ENCODE results near the gene FGF18.

FGF18 gene

GRCh38 chr5:171424726-171425125, 5.3 kb downstream of the FGF18 start:
- DNase-seq = no peak

DNA sequence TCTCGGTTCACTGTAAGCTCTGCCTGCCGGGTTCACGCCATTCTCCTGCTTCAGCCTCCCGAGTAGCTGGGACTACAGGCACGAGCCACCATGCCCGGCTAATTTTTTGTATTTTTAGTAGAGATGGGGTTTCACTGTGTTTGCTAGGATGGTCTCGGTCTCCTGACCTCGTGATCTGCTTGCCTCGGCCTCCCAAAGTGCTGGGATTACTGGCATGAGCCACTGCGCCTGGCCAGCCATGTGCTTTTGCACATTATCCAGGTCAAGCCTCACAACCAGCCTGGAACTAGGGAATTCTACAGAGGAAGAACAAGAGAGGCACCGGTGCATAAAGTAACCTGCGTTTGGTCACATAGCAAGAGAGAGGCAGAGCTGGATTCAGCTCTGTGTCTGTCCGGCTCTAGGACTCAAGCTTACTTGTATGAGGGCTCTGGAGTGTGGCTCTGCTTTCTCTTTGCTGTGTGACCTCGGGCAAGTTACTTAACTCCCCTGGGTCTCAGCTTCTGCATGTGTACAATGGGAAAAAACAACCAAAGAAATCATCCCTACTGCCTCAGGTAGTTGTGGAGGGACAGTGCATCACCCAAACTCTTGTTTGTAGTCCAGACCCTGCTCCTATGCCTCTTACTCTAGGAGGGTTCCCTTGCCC, 6.3 kb downstream of the FGF18 start:
- no peak for DNase-seq

DNA sequence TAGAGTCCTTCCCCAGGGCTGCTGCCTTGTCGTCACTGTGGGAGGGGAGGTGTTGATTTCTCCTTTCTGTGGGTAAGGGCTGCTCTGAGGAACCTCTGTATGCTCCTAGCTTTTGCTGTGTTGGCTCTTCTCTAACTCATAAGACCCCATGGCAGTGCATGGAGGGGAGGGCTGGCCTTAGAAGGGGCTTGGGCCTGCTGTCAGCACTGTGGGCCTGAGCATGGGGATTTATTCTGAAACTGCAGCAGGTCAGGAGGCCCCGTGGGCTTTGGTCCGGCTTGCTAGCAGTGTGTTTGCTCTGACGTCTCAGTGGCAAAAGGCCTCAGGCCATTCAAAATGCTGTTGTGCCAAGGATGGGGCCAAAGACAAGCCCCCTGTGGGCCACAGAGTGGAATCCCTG, 6.8 kb downstream of the FGF18 start:
- DNase-seq = no peak

- no peak for DNase-seq
These were observed 7.2 kb downstream of the FGF18 start for GRCh38 chr5:171426680-171427079.

GRCh38 chr5:171427318-171428167, 8.1 kb downstream of the FGF18 start:
- DNase-seq = no peak

- DNase-seq = no peak
These were observed 8.8 kb downstream of the FGF18 start for GRCh38 chr5:171428168-171428696.

- no peak for DNase-seq
These were observed 9.5 kb downstream of the FGF18 start for GRCh38 chr5:171428809-171429542.

GRCh38 chr5:171429543-171429910, 10.1 kb downstream of the FGF18 start:
- DNase-seq = no peak

DNA sequence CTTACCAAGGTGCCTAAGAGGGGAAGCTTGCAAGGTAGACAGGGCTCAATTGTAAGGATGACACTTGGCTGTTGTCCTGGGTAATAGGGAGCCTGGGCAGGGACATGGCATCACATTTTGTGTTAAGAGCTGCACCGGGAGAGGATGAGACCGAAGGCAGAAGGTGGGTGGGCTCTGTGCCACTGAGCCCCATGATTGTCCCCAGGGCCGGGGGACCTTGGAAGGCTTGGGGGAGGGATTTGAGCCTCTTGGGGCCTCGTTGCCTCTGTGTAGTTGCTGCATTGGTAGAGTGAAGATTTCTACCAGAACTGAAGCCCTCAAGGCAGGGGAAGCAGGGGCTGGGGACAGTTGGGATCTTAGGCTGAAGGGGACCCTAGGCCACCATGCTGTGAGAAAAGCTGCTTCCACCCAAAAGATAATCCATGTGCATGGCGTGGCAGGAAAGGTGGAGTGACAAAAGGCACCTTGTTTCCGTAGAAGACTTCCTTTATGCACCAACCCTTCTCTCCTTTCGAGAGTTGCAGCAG, 11.9 kb downstream of the FGF18 start:
- no peak for DNase-seq

DNA sequence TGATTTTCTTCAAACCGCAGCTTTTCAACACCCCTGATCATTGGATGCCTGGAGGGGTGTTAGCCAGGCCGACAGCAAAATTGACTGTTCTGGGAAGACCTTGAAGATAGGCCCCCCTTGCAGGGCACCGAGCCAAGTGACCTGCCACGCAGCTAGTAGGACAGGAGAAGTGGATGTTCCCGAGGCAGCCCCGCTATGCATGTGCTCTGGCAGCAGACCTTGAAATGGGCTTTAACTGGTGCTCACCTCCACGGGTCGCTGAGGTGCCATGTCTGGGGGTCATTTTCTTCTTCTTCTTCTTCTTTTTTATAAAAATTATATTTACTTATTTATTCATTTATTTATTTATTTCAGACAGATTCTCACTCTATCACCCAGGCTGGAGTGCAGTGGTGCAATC, 12.6 kb downstream of the FGF18 start:
- DNase-seq = no peak

GRCh38 chr5:171432583-171433351, 13.3 kb downstream of the FGF18 start:
- DNase-seq = no peak

- DNase-seq = no peak
These were observed 13.9 kb downstream of the FGF18 start for GRCh38 chr5:171433352-171433698.

DNA sequence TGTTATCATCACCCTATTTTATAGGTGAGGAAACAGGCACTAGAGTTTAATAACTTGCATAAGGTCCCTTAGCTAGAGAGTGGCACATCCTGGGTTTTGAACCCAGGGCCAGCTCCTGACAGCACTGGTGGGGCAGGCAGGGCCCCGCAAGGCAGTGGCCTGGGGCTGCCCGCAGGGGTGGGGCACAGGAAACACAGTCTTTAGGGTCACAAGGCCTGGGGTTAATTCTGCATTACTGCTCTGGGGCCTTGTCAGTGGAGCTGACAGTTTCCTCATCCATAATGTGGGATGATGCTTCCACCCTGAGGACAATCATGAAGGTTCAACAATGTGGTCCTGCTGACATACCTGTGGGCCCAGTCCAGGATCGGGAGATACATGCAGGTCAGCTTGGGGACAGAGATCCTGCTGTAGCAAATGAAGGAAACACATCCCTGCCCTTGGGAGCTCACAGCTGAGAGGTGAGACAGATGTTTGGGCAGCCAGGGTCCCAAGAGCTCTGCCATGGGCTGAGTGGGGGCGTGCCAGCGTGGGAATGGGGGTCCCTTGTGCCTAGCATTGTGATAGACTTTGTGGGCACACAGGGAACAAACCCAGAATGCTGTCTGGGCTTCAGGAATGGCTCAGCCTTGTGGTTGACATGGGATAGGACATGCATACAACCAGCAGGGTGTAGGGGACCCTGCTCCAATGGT, 14.7 kb downstream of the FGF18 start:
- no peak for DNase-seq

DNA sequence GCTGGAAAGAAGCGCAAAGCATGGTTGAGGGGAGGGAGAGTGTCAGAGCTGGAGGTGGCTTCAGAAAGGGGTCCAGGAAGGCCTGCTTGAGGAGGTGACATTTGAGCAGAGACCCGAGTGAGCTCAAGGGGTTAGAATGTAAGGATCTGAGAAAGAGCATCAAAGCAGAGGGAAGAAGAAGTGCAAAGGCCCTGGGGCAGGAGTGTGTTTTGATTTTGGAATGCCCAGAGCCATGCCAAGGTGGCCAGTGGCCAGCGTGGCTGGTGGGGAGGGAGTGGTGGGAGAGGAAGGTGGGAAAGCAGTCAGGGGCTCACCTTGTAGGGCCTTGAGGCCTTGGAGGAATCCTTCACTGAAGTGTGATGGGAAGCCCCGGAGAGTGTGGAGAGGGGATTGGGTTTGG, 15.4 kb downstream of the FGF18 start:
- DNase-seq = no peak

DNA sequence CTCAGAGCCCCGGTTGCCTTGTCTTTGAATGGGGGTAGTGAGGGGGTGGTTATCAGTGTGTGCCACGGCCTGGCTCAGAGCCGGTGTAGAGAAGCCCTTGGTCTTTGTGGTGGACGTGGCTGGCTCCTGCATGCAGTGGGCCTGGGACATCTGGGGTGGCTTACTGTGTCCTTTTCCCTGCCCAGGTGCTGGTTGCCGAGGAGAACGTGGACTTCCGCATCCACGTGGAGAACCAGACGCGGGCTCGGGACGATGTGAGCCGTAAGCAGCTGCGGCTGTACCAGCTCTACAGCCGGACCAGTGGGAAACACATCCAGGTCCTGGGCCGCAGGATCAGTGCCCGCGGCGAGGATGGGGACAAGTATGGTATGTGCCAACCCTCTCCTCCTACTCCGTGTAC, 16.5 kb downstream of the FGF18 start:
- no peak for DNase-seq

- no peak for DNase-seq
These were observed 17.4 kb downstream of the FGF18 start for GRCh38 chr5:171436804-171437285.

GRCh38 chr5:171437286-171437821, 17.9 kb downstream of the FGF18 start:
- no peak for DNase-seq

GRCh38 chr5:171438738-171439137, 19.3 kb downstream of the FGF18 start:
- no peak for DNase-seq

DNA sequence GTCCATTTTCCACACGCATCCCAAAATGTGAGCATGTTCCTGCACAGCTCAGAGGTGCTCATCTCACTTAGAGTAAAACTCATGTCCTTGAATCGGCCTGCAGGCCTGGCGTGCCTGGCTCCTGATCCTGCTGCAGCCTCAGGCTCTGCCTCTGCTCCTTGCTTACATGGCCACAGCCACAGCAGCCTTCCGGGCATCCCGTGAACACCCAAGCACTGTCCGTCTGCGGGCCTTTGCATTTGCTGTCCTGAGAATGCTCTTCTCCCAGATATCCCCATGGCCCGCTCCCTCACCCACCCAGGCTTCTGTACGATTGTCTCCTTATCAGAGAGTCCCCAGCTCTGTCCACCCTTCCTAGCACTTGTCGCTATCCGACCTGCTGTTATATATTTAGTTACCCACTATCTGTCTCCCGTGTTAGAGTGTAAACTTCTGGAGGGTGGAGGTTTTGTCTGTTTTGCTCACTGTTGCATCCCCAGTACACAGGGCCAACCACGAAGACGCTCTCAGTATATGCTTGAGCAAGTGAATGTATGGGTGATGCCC, 21.9 kb downstream of the FGF18 start:
- DNase-seq = no peak

DNA sequence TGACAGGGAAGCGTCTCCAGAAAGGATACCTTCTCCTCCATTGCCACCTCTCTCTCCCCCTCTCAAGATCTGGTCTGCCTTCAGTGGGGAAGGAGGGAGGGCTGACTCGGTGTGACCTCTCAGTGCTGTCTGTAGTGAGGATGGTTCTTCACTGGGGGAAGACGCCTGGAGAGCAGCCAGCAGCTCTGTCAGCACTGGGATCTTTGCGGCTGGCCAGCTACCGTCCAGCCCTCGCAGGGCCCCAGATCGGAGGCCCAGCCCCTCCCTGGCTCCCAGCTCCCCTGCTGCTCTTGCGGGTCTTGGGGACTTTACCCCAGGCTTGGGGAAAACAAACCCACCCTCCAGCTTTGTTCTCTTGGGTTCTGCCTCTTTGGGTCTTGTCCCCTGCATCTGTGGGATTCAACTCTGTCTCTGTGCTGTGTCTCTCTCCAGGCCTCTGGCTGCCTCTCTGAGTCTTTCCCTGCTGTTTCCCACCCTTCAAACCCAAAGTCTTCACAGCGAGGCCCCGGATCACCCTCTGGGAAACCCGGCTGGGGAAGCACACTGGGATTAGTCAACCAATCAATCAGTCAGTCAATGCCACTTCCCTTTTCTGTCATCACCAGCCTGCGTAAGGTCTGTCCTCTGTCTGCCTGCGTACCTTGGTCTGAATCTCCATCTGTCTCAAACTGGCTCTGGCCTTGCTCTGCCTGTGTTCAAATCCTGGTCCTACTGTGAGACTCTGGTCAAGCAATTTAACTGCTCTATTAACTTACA, 23.0 kb downstream of the FGF18 start:
- no peak for DNase-seq

DNA sequence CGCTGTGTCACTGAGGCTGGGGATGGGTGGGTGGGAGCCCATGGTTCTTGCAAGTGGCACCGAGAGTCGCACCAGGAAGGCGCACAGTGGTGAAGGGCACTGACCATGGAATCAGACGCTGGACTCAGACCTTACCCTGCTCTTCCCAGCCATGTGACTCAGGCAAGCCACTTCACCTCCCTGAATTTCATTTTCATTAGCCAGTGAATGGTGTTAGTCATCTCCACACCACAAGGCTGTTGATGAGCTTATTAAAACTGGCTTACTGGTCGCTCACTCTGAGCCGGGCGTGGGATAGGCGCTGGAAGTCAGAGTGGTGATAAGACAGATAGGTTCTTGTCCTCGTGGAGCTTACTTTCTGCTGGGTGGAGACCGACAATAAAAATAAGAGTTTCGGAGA, 25.1 kb downstream of the FGF18 start:
- DNase-seq = no peak
